ENCODE measurements around the gene JAML. TPM values are rescaled to one million over a fixed set of nuclear protein-coding genes. Genes with fewer than 3 reads are reported as not detected.

JAML gene
- total and polyA plus RNA-seq, 2 experiments from 2014 or later, result 0.56 to 1.0 TPM

- H3K79me2 ChIP-seq (replicated peaks; ENCODE audit: insufficient read depth), result no peaks in the 10 kb centered on the region
- H3K27me3 Mint-ChIP-seq (ENCODE audit: insufficient read depth, low read depth, poor library complexity), result peaks cover 30% of the 10 kb centered on the region
Observed at GRCh38 chr11:118263112-118263511, 38.3 kb upstream of the JAML start.

More at GRCh38 chr11:118263112-118263511, 38.3 kb upstream of the JAML start:
- peaks cover 47% of the 10 kb centered on the region for H3K27me3 ChIP-seq (ENCODE audit: insufficient read depth)
- peaks cover 25% of the 10 kb centered on the region for H3K4me1 ChIP-seq (ENCODE audit: insufficient read depth)
- Mint-ChIP-seq H3K4me3 (peak overlapping the region; percentile 76), H3K36me3 (ENCODE audit: low read depth) (peaks cover 9% of the 10 kb centered on the region), H3K9me3 (no peaks in the 10 kb centered on the region), H3K27ac (no peak overlapping the region), H3K4me1 (peaks cover 31% of the 10 kb centered on the region)
- ATAC-seq, result no peak
- TF ChIP-seq ZNF114 (CRISPR knock-in tag; IDR thresholded peaks at IDR 0.05), result no peak
- no peak for TF ChIP-seq POLR2AphosphoS5 (IDR thresholded peaks at IDR 0.05; ENCODE audit: low read depth)
- no peak for TF ChIP-seq NANOG (IDR thresholded peaks at IDR 0.05; ENCODE audit: borderline replicate concordance)
- TF ChIP-seq CTCF (conservative IDR thresholded peaks at IDR 0.05; ENCODE audit: low read depth in 2 of 2), result no peak
- no peak for TF ChIP-seq JUNB (IDR thresholded peaks at IDR 0.05; ENCODE audit: unreplicated experiment)
- no peak for TF ChIP-seq STAT1 (IDR thresholded peaks at IDR 0.05; ENCODE audit: unreplicated experiment)
- TF ChIP-seq ZNF331 (CRISPR knock-in tag; IDR thresholded peaks at IDR 0.05; ENCODE audit: low read depth), result no peak
- TF ChIP-seq ETS1 (IDR thresholded peaks at IDR 0.05), result no peak
- no peak for TF ChIP-seq ZNF462 (CRISPR knock-in tag; IDR thresholded peaks at IDR 0.05)
- no peak for TF ChIP-seq EZH2 (IDR thresholded peaks at IDR 0.05; ENCODE audit: low read depth, unreplicated experiment)
- no peak for TF ChIP-seq REST (IDR thresholded peaks at IDR 0.05; ENCODE audit: unreplicated experiment)
- no peak for TF ChIP-seq EZH2phosphoT487 (IDR thresholded peaks at IDR 0.05; ENCODE audit: unreplicated experiment)
- no peak for TF ChIP-seq CREB1 (CRISPR knock-in tag; IDR thresholded peaks at IDR 0.05; ENCODE audit: low read depth)
- no peaks in the 10 kb centered on the region for H3K9me2 ChIP-seq (ENCODE audit: insufficient read depth)
- H3K4me2 ChIP-seq, result peak overlapping the region; percentile 73
- H3K4me3 ChIP-seq, result peak overlapping the region; percentile 46; the same call in 1 of the 2 replicates
- no peaks in the 10 kb centered on the region for H3F3A ChIP-seq (replicated peaks; ENCODE audit: low read depth)
- H3K27ac ChIP-seq (ENCODE audit: low read depth), result no peak overlapping the region
- no peak overlapping the region for H2AFZ ChIP-seq
- H4K20me1 ChIP-seq (replicated peaks; ENCODE audit: insufficient read depth), result no peaks in the 10 kb centered on the region
- H3K36me3 ChIP-seq (ENCODE audit: insufficient read depth), result no peaks in the 10 kb centered on the region
- DNase-seq (ENCODE audit: low spot score), result no peak
